Superior temporal gyrus (tissue), 1 donor: Measurements from ENCODE around the gene ZSCAN22.
"Not testable (repeated sequence)": the region's sequence is repeated elsewhere in the genome, so short reads cannot be mapped to it uniquely, and the experiment has no call there.

Experiments
- DNase-seq: peaks from one replicate; pipeline ENCODE4 v3.0.0-alpha.2; 2016; ENCODE audit errors: extremely low spot score

The ZSCAN22 gene

DNA sequence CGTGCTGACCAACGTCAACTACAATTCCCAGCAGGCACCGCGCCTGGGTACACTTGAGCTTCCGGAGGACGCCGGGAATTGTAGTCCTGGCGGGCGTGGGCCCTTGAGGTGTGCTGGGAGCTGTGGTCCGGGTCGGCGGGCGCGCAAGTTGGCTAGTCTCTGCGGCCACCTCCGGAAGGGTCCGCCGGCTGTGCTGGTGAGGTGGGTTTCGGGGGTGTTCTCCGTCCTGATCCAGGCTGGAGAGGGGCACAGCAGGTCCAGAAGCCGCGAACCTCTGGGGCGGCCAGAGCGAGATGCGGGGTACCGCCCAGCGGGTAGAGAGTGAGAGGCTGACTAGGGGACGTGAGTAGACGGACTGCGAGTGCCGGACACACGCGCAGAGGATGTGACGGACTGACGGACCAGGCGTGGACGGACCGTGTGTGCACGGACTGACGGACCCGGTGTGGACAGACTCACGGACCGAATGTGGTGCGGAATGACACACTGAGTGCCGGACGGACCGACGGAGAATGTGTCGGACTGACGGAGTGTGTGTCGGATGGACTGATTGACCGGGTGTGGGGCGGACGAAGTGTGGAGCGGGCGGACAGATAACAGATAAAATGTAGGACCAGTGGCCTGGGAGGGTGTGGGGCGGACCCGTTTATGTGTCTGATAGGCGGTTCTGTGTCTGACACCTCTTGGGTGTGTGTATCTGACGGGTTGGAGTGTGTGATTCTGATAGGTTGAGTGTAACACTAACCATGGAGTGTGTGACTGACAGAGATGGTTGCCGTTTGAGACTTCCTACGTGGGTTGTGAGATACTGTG lies at the start of gene ZSCAN22:
Gene ZSCAN22, plus strand, starts transcription at position 81 of the 813 bp plus-strand sequence. CDS start 7,809 bp downstream, outside the sequence.
- peak; percentile 99 for DNase-seq

DNA sequence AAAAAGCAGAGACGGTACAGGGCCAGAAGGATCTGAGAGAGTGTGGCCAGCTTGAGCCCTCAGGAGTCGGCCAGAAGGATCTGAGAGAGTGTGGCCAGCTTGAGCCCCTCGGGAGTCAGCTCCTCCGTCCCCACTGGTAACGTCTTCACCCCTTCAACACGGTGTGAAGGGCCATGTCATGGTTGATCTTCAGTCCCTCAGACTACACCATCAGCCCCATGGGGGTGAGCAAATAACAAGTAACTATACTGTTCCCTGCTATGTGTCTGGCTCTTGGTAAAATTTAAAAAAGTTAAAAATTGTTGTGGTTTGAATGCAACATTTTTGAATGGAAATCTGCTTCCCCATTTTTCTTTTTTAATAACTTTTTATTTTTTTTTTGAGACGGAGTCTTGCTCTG lies 49.6 kb upstream of the ZSCAN22 start:
- DNase-seq: no peak

DNA sequence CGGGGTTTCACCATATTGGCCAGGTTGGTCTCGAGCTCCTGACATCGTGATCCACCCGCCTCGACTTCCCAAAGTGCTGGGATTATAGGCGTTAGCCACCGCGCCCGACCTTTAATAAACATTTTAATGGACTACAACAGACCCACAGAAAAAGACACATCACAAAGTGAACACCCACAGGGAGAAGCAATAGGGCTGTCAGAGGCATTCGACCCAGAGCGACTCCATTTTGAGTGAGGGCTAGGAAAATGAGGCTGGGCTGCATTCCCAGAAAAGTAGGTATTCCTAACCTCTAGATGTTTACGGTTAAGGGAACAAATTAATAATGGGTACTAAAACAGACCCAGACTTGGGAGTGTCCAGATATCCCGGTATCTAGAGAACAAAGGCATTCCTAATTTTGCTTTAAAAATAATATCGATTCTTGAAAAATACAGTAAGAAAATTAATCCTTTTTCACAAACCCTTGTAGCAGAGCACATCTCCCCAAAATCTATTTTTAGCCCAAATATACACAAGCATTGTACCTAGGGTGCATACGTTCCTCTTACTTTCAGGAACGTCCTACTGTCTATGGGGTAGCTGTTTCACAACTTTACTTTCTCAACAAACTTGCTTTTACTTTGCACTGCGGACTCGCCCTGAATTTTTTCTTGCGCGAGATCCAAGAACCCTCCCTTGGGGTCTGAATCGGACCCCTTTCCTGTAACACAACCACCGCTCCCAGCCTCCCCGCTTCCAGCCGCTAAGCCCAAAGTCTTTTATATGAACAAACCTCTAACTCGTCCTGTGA lies 48.9 kb upstream of the ZSCAN22 start:
- DNase-seq: no peak

DNA sequence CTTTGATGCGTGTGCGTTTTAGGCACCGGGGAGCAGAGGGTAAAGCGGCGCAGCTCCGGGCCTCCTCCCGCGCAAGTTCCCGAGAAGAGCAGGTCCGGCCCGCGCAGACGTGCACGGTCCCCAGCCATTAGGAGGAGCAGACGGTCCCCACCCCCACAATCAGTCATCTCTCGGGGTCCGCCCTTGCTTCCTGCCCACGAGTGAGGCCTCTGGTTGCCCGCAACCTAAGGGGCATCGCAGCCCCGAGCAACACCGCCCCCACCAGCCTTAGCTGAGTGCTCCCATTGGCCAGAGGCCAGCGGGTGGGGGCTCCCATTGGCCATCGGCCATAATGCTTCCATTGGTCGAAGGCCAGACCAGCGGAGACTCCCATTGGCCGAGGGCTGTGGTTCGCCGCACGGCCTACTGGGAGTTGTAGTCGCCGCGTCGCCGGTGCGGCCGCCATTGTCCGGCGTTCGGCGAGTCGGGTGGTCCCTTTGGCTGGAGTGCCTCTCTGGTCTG lies 48.2 kb upstream of the ZSCAN22 start, which contains the start of gene ZNF8:
Gene ZNF8, plus strand, starts transcription at position 415 of the 501 bp plus-strand sequence. CDS start 127 bp downstream, outside the sequence.
- peak; percentile 99 for DNase-seq

DNA sequence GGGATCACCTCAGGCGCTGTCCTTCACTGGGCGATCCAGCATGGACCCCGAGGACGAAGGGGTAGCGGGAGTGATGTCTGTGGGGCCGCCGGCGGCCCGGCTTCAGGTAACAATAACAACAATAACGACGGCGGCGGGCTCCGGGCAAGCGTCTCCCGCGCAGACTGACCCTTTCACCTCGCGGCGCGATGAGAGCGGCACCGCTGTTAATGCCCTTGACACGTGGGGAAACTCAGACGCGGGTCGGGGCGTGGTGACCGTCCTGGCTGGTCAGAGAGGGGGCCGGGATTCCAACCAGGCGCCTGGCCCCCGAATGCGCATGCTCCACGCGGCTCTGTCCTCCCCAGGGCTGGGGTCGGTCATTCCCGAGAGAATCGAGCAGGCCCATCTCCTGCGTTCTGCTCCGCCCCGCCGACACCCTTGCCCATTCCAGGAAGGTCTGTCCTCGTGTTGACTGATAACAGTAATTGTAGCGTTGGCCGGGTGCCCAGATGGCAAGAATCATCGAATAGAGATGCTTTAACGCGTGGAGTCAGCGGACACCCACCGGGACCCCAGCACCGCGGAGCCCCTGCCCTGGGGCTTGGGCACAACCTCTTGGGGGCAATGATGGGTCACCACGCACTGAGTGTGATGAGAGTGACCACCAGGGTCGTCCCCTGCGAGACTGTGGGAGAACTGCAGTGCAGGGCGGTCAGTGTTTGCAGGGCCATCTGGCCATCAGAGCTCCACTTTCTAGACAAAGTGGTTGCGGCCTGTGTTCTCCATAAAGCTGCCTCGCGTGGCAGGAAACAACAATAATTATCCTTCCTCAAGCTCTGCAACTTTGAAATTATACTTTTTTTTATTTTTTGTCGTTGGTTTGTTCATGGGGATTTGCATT lies 47.5 kb upstream of the ZSCAN22 start:
- DNase-seq: peak; percentile 52

DNA sequence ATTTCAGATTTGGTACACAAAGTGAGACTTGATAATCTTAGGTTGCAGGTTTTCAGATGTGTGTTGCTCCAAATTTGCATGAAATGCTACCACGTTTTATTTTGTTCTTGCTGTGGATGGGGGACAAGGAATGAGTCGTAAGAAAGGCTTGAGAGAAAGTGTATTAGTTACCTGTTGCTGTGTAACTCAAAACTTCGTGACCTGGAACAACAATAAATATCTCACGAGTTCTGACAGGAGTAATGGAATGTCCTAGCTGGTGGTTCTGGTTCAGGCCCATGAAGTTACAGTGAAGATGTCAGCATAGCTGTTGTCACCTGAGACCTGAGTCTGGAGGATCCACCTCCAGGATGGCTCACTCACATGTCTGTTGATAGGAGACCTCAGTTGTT lies 46.9 kb upstream of the ZSCAN22 start:
- DNase-seq: no peak

DNA sequence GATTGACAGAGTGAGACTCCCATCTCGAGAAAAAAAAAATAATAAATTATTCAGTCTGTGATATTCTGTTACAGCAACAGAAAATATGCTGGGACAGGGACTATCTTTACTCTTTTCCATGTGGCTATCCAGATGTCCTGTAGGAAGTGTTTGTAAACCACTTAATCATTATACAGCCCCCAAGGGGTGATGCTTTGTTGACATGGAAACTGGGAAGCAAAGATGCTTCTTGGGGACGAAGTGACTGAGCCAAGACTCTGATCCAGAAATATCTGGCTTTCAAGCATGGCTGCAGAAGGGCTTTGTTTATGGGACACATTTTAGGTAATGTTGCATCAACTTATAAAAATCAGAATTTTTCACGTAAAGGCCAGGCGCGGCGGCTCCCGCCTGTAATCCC lies 42.6 kb upstream of the ZSCAN22 start:
- DNase-seq: peak; percentile 16

DNA sequence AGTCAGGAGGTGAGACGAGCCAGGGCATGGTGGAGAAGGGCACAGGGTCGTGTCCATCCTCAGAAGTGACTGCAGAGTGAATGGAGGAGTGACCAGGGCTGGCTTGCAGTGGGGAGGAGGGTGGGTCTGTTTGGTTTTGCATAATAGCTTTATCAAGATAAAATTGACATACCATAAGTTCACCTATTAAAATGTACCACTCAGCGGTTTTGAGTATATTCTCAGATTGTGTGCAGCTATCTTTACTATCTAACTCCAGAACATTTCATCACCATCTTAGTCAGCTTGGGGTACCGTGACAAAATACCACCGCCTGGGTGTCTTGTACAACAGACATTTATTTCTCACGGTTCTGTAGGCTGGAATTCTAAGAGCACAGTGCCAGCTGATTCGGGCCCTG lies 34.9 kb upstream of the ZSCAN22 start:
- DNase-seq: no peak

DNA sequence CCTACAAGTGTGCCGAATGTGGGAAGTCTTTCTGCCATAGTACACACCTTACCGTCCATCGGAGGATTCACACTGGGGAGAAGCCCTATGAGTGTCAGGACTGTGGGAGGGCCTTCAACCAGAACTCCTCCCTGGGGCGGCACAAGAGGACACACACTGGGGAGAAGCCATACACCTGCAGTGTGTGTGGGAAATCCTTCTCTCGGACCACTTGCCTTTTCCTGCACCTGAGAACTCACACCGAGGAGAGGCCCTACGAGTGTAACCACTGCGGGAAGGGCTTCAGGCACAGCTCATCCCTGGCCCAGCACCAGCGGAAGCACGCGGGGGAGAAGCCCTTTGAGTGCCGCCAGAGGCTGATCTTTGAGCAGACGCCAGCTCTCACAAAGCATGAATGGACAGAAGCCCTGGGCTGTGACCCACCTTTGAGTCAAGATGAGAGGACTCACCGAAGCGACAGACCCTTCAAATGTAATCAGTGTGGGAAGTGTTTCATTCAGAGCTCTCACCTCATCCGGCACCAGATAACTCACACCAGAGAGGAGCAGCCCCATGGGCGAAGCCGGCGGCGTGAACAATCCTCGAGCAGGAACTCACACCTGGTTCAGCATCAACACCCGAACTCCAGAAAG lies 31.9 kb upstream of the ZSCAN22 start:
- no peak for DNase-seq

DNA sequence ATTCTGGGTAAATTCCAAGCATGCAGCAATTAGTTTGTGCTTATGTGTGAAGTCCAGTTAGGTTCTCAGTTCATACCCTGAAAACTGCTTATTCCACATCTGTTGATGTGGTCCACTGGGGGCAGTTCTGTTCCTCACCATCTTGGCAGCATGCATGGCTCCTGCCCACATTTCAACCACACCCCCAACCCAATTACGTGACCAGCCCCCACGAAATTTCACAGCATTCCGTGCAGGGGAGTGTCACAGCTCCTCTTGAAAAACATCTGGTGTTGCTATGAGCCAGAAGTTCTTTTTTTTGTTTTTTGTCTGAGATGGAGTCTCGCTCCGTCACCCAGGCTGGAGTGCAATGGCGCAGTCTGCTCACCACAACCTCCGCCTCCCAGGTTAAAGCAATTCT lies 30.7 kb upstream of the ZSCAN22 start:
- DNase-seq: no peak

DNA sequence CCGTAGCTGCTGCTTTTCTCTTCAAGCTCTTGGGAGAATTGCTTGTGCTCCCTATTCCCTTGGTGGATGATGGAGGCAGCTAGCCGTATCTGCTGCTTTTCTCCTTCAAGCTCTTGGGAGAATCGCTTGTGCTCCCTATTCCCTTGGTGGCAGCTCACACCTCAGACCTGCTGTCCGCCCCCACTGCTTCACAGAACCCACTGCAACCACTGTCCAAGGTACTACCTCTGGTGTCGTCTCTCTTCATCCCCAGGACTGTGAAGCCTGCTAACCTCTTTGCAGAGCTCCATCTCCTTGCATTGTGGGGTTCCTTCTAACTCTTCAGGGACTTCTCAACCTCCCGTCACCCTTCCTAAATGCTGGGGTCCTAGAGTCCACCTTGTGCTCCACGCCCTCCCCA lies 26.2 kb upstream of the ZSCAN22 start:
- DNase-seq: no peak

DNA sequence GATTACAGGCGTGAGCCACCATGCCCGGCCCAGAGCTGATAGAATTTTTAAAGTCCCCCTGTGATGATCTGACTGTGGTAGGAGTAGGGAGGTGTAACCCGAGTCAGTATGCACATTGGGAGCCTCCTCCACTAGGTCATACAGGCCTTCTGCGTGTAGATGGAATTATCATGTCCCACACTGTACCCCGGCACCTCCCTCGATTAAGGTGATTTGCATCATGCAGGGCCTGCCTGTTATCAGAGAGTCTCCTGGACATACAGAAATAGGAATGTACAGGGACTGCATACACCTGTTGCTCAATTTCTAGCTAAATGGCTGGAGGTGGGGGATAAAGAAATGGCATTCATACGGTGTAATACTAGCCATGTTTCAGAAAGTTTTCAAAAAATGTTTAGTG lies 22.5 kb upstream of the ZSCAN22 start:
- no peak for DNase-seq

DNA sequence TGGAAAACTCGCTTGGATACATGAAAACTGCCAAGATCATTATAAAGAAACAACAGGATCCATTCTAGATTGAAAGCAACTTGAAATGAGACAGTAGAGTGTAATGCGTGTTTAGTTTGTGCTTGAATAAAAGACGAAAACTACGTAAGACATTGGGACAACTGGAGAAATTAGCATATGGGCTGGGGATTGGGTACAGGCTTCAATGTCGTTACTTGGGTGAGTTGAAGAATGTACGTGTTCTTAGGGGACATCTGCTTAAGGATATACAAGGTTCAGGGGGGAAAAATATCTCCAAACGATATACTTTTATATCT lies 22.1 kb upstream of the ZSCAN22 start:
- DNase-seq: no peak

DNA sequence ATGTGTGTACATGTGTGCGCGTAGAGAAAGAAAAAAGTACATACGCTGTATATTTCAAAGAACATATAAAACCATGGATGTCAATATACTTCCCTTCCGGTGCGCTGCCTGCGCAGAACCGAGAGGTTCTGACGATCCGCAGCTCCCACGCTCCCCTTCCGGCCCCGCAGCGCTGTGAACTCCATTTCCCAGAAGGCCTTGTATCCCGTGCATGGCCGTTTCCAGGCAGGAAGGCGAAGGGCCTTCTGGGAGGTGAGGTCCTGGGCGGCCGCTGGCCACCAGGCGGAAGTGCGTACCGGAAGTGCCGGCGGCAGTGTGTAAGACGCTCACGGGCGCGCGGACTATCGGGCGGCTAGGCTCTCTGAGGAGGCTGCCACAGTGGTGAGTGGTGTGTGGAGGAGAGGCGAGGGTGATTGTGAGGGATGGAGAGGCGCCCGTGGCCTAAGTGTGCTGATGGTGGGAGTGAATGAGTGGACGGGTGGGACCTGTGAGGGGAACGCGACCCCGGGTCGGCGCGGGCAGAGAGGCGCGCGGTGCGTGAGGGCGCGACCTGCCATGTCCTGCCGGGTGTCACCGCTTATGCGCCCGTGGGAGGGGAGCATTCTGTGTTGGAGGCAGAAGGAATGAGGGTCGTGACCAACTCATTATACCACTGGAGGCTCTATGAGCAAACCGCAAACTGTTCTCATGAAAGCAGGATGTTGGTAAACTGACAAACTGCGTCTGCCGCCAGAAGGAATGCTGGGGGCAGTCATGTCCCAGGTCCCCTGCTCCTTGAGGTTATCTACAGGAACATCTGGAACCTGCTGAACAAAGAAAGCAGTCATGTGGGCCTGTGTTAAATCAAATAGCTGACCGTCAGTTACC lies 21.5 kb upstream of the ZSCAN22 start, which contains the start of gene ERVK3-1:
Gene ERVK3-1, plus strand, starts transcription at position 313 of the 867 bp plus-strand sequence. CDS start 6,792 bp downstream, outside the sequence.
- peak; percentile 98 for DNase-seq

DNA sequence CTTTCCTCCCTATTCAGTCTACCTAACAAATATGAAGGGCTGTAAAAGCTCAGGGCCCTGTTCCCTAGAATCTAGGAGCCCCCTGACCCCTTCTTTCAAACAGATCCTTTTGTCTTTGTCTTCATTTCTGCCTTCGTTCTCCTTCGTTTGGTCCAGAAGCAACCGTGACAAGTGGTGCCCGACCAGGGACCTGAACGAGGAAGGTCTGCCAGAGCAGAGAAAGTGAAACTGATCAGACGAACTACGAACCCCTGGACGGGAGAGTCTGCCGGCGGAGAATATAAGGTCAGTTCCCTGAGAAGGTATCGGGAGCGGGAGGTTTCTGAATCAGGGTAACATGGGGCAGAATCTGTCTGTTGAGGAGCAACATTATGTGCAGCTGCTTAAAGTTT lies 20.9 kb upstream of the ZSCAN22 start:
- no peak for DNase-seq

DNA sequence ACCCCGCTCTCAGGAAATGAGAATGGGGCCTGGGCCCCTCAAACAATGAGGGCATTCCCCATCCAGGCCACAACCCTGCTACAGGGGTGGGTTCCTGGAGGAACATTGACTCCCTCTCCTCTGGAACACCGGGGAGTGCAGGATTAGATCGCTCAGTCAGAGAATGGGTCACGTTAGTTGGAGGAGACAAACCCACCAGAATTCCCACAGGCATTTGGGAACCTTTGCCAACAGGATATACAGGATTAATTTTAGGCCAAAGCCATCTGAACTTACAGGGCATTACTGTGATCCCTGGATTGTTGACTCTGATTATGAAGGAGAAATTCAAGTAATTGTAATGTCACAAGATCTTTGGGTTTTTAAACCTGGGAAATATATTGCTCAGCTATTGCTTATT lies 19.1 kb upstream of the ZSCAN22 start:
- no peak for DNase-seq

DNA sequence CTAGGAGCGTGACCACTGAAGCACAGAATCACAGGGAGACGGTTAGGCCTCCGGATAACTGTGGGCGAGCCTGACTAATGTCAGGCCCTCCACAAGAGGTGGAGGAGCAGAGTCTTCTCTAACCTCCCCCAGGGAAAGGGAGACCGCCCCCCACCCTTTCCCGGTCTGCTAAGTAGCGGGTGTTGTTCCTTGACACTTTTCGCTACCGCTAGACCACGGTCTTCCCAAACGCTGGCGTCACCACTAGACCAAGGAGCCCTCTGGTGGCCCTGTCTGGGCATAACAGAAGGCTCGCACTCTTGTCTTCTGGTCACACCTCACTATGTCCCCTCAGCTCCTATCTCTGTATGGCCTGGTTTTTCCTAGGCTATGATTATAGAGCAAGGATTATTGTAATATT lies 16.1 kb upstream of the ZSCAN22 start:
- not testable (repeated sequence) for DNase-seq

DNA sequence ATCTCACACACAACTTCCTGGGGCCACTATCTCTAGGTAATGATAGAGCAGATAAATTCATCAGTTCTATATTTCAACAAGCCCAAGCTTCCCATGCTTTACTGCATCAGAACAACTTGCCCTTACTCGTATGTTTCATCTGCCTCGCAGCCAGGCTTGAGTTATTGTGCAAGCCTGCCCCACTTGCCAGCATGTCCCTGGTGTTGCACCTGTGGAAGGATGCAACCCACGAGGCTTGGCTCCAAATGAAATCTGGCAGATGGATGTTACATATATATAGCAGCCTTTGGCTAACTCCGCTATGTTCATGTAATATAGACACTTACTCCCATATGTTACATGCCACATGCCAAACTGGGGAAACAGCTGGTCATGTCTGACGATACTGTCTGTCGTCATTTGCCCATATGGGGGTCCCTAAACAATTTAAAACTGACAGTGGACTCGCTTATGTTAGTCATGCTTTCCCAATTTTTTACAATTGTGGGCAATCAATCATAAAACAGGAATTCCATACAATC lies 15.4 kb upstream of the ZSCAN22 start:
- DNase-seq: peak; percentile 40

DNA sequence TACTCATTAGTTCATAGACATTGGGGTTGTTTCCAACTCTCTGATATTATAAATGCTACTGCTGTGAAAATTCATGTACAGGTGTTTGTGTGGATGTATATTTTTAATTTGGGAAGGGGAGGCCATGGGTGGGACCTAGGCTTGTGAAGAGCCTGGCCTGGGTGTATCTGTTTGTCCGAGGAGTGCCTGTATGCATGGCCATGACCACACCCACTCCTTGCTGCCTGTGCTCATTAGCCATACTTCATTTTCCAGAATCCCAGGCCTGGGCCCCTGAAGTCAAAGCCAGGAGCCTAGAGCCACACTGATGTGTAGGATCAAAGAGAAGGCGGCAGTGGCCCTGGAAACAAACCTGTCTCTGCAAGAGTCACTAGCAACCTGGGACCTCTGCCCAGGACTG lies 11.2 kb upstream of the ZSCAN22 start:
- no peak for DNase-seq

DNA sequence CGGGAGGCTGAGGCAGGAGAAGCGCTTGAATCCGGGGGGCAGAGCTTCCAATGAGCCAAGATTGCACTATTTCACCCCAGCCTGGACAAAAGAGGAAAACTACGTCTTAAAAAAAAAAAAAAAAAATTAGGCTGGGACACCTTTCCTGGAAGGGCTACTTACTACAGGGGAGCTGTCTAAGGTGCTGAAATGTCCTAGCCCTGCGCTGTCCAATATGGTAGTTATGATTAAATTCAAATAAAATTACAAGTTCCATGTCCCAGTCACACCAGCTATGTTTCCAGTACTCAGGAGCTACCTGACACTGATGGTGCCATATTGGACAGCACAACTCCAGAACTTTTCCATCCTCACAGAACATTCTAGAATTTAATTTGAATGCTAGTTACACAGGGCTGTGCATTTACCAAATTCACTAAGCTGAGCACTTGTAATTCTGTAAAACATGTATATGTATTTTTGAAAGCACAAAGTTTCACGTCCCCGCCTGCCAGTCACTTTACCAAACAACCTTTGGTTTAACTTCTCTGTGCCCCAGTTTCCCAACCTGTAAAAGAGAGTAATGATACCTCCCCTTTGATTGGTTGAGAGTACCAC lies 9.2 kb upstream of the ZSCAN22 start:
- DNase-seq: no peak
